ENCODE data around the gene OBSCN. TPM values are rescaled to one million over a fixed set of nuclear protein-coding genes. Genes with fewer than 3 reads are reported as not detected.

The OBSCN gene
- total RNA-seq, 1 experiment from 2014 or later: 5.6 TPM

DNA sequence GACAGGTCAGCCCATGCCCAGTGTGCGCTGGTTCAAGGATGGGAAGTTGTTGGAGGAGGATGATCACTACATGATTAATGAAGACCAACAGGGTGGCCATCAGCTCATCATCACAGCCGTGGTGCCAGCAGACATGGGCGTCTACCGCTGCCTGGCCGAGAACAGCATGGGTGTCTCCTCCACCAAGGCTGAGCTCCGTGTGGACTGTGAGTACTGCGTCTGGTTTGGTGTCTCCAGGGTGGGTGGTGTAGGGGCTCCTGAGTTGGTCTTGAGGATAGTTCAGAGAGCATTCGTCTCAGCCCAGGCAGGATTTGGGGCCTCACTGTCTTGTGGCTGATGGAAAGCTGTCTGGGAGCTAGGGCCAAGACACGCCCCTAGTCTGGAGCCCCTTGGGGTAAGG lies 115.6 kb downstream of the OBSCN start:
- peak in 1 of 2 experiments; percentile 14 for DNase-seq
- Histone ChIP-seq H3K36me3 (ENCODE audit: control insufficient read depth, insufficient read depth, low read length) (no peaks in the 10 kb centered on the region), H3K4me1 (no peaks in the 10 kb centered on the region), H3K27me3 (replicated peaks; ENCODE audit: control insufficient read depth, insufficient read depth, low read length) (no peaks in the 10 kb centered on the region), H3K4me3 (ENCODE audit: low read depth, low read length) (no peak overlapping the region), H3K9me3 (peaks cover 13% of the 10 kb centered on the region)
- intact Hi-C loops (cut with micrococcal nuclease; ENCODE audit: unreplicated experiment): no loop called here
- Mint-ChIP-seq H3K27ac (ENCODE audit: unreplicated experiment) (no peak overlapping the region), H3K36me3 (ENCODE audit: insufficient read depth, unreplicated experiment) (no peaks in the 10 kb centered on the region), H3K4me3 (ENCODE audit: unreplicated experiment) (no peak overlapping the region), H3K27me3 (ENCODE audit: insufficient read depth, unreplicated experiment) (no peaks in the 10 kb centered on the region), H3K9me3 (ENCODE audit: unreplicated experiment) (peaks cover 7% of the 10 kb centered on the region), H3K4me1 (ENCODE audit: low read depth, unreplicated experiment) (no peaks in the 10 kb centered on the region)
- TF ChIP-seq, protein P1, sequence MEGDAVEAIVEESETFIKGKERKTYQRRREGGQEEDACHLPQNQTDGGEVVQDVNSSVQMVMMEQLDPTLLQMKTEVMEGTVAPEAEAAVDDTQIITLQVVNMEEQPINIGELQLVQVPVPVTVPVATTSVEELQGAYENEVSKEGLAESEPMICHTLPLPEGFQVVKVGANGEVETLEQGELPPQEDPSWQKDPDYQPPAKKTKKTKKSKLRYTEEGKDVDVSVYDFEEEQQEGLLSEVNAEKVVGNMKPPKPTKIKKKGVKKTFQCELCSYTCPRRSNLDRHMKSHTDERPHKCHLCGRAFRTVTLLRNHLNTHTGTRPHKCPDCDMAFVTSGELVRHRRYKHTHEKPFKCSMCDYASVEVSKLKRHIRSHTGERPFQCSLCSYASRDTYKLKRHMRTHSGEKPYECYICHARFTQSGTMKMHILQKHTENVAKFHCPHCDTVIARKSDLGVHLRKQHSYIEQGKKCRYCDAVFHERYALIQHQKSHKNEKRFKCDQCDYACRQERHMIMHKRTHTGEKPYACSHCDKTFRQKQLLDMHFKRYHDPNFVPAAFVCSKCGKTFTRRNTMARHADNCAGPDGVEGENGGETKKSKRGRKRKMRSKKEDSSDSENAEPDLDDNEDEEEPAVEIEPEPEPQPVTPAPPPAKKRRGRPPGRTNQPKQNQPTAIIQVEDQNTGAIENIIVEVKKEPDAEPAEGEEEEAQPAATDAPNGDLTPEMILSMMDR (IDR thresholded peaks at IDR 0.05; ENCODE audit: insufficient read depth in 1 of 2, low read depth in 1 of 2, low read length in 1 of 2, severe bottlenecking in 1 of 2, unreplicated experiment in 1 of 2): no peak
- POLR2A ChIA-PET: no interaction called here
- CTCF ChIA-PET: interaction anchor here (0.6 kb wide), 1 partner anchor 109 kb away, joined by 3 read pairs; no protein-coding TSS in a partner anchor
- BruUV-seq (replicated peaks): no TSS peak

DNA sequence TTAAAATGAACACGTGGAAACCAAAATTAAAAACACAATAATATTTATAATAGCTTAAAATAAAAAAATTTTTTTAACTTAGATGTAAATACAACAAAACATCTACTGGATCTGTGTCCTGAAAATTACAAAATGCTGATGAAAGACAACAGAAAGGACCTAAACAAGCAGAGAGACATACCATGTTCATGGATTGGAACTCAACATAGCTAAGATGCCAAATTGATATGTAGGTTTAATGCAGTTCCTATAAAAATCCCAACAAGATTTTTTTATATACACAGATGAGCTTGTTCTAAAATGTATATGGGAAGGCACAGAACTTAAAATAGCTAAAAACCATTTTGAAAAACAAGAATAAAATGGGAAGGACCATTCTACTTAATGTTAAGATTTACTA lies 117.4 kb downstream of the OBSCN start:
- no peak overlapping the region for H3K4me3 ChIP-seq (ENCODE audit: low read depth, low read length)
- H3K36me3 ChIP-seq (ENCODE audit: control insufficient read depth, insufficient read depth, low read length): no peaks in the 10 kb centered on the region
- ChIA-PET POLR2A (no interaction called here), CTCF (no interaction called here)
- no TSS peak for BruUV-seq (replicated peaks)
- no peak for DNase-seq
- Mint-ChIP-seq H3K4me1 (ENCODE audit: low read depth, unreplicated experiment) (no peaks in the 10 kb centered on the region), H3K27me3 (ENCODE audit: insufficient read depth, unreplicated experiment) (no peaks in the 10 kb centered on the region), H3K9me3 (ENCODE audit: unreplicated experiment) (peaks cover 7% of the 10 kb centered on the region), H3K4me3 (ENCODE audit: unreplicated experiment) (no peak overlapping the region), H3K27ac (ENCODE audit: unreplicated experiment) (no peak overlapping the region), H3K36me3 (ENCODE audit: insufficient read depth, unreplicated experiment) (no peaks in the 10 kb centered on the region)
- H3K27me3 ChIP-seq (replicated peaks; ENCODE audit: control insufficient read depth, insufficient read depth, low read length): no peaks in the 10 kb centered on the region
- H3K4me1 ChIP-seq: no peaks in the 10 kb centered on the region
- intact Hi-C loops (cut with micrococcal nuclease; ENCODE audit: unreplicated experiment): no loop called here
- TF ChIP-seq, protein P1 (IDR thresholded peaks at IDR 0.05; ENCODE audit: insufficient read depth in 1 of 2, low read depth in 1 of 2, low read length in 1 of 2, severe bottlenecking in 1 of 2, unreplicated experiment in 1 of 2): no peak
- H3K9me3 ChIP-seq: peaks cover 13% of the 10 kb centered on the region

DNA sequence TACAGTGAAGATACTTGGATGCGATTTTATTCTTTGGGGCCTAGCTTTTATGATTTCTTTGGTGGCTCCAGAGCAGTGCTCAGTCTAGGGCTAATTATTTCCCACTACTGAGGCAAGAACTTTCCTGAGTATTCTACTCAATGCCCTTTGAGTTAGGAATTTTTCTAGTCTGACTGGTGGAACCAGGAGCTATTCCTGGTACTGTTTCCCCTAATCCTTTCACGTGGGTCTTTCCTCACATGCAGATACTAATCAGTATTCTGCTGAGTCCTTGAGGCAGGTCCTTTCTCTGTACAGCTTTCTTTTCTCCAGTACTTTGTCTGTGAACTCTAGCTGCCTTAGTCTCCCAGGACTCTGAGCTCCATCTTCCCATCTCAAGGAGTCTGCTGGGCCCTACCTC lies 122.0 kb downstream of the OBSCN start:
- ChIA-PET CTCF (no interaction called here), POLR2A (no interaction called here)
- intact Hi-C loops (cut with micrococcal nuclease; ENCODE audit: unreplicated experiment): no loop called here
- peaks cover 12% of the 10 kb centered on the region for H3K9me3 ChIP-seq
- H3K4me3 ChIP-seq (ENCODE audit: low read depth, low read length): no peak overlapping the region
- BruUV-seq (replicated peaks): no TSS peak
- TF ChIP-seq, protein P1 (IDR thresholded peaks at IDR 0.05; ENCODE audit: insufficient read depth in 1 of 2, low read depth in 1 of 2, low read length in 1 of 2, severe bottlenecking in 1 of 2, unreplicated experiment in 1 of 2): no peak
- no peaks in the 10 kb centered on the region for H3K36me3 ChIP-seq (ENCODE audit: control insufficient read depth, insufficient read depth, low read length)
- H3K36me3 Mint-ChIP-seq (ENCODE audit: insufficient read depth, unreplicated experiment): no peaks in the 10 kb centered on the region
- no peak overlapping the region for H3K4me3 Mint-ChIP-seq (ENCODE audit: unreplicated experiment)
- H3K27me3 Mint-ChIP-seq (ENCODE audit: insufficient read depth, unreplicated experiment): no peaks in the 10 kb centered on the region
- H3K27ac Mint-ChIP-seq (ENCODE audit: unreplicated experiment): no peak overlapping the region
- no peaks in the 10 kb centered on the region for H3K27me3 ChIP-seq (replicated peaks; ENCODE audit: control insufficient read depth, insufficient read depth, low read length)
- H3K9me3 Mint-ChIP-seq (ENCODE audit: unreplicated experiment): peaks cover 7% of the 10 kb centered on the region
- no peak for DNase-seq
- no peaks in the 10 kb centered on the region for H3K4me1 ChIP-seq
- no peaks in the 10 kb centered on the region for H3K4me1 Mint-ChIP-seq (ENCODE audit: low read depth, unreplicated experiment)
